ENCODE measurements around the gene SCGB3A1. TPM values are rescaled to one million over a fixed set of nuclear protein-coding genes. Genes with fewer than 3 reads are reported as not detected.

The SCGB3A1 gene
- total and polyA plus RNA-seq, 2 donors (not counting 1 experiment from before 2014, with no cell fraction given) = not detected

DNA sequence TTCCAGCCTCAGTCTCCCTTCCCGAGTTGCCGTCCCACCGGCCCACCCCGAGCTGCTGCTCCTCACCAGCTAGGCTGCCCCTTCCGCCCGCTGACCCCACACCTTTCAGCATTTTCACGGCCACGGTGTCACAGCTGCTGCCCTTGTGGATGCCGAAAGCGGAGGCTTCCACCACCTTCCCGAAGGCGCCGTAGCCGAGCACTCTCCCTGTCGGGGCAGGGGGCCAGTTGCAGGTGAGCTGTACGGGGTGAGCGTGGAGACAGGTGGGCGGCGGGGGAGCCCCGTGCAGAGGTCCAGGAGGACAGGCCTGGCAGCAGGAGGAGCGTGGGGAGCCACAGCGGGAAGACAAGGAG lies 28.2 kb upstream of the SCGB3A1 start:
- 97% methylated on average over 19 of the region's 22 CpGs for WGBS (ENCODE audit: insufficient coverage)
- Histone ChIP-seq H3K36me3 (replicated peaks in 1 of 2; ENCODE audit: control extremely low read depth in 1 of 2, control insufficient read depth in 1 of 2, extremely low read depth in 1 of 2, insufficient read depth in 2 of 2, low read length in 1 of 2) (no peaks in the 10 kb centered on the region), H3K4me3 (ENCODE audit: control extremely low read depth in 1 of 5, extremely low read depth in 1 of 5, insufficient read depth in 1 of 5, low read depth in 2 of 5, low read length in 4 of 5) (no peak overlapping the region), H3K4me2 (replicated peaks; ENCODE audit: low read depth, low read length, poor library complexity, severe bottlenecking) (no peak overlapping the region), H3K9ac (ENCODE audit: low read length) (no peak overlapping the region), H4K20me1 (ENCODE audit: control insufficient read depth, insufficient read depth, low read length, poor library complexity, severe bottlenecking) (no peaks in the 10 kb centered on the region), H3K27me3 (replicated peaks in 1 of 4; ENCODE audit: control extremely low read depth in 1 of 4, control insufficient read depth in 3 of 4, insufficient read depth in 4 of 4, low read length in 3 of 4) (peaks cover 0 to 3% (median 0%) of the 10 kb centered on the region in 4 experiments), H3K27ac (ENCODE audit: low read length in 2 of 2) (no peak overlapping the region), H3K79me2 (ENCODE audit: control insufficient read depth, insufficient read depth, low read length) (no peaks in the 10 kb centered on the region), H3K4me1 (ENCODE audit: control insufficient read depth in 2 of 2, insufficient read depth in 2 of 2, low read length in 2 of 2) (no peaks in the 10 kb centered on the region), H3K9me3 (ENCODE audit: control extremely low read depth in 1 of 3, control insufficient read depth in 2 of 3, insufficient read depth in 1 of 3, low read length in 2 of 3) (peaks cover 0 to 2% (median 0%) of the 10 kb centered on the region in 3 donors), H2AFZ (ENCODE audit: insufficient read depth, low read depth, low read length, poor library complexity, severe bottlenecking) (no peak overlapping the region)
- H3K27ac Mint-ChIP-seq = no peak overlapping the region
- H3K27me3 Mint-ChIP-seq = no peaks in the 10 kb centered on the region
- intact Hi-C loops (cut with micrococcal nuclease) = no loop called here
- ATAC-seq (ENCODE audit: low read depth) = no peak
- H3K9me3 Mint-ChIP-seq (ENCODE audit: insufficient read depth) = no peaks in the 10 kb centered on the region
- no peak for TF ChIP-seq EZH2 (IDR thresholded peaks at IDR 0.05; ENCODE audit: borderline replicate concordance, insufficient read depth, low read depth, low read length, poor library complexity, severe bottlenecking)
- TF ChIP-seq, protein P1, sequence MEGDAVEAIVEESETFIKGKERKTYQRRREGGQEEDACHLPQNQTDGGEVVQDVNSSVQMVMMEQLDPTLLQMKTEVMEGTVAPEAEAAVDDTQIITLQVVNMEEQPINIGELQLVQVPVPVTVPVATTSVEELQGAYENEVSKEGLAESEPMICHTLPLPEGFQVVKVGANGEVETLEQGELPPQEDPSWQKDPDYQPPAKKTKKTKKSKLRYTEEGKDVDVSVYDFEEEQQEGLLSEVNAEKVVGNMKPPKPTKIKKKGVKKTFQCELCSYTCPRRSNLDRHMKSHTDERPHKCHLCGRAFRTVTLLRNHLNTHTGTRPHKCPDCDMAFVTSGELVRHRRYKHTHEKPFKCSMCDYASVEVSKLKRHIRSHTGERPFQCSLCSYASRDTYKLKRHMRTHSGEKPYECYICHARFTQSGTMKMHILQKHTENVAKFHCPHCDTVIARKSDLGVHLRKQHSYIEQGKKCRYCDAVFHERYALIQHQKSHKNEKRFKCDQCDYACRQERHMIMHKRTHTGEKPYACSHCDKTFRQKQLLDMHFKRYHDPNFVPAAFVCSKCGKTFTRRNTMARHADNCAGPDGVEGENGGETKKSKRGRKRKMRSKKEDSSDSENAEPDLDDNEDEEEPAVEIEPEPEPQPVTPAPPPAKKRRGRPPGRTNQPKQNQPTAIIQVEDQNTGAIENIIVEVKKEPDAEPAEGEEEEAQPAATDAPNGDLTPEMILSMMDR (IDR thresholded peaks at IDR 0.05) = no peak
- H3K4me1 Mint-ChIP-seq = peaks cover 2% of the 10 kb centered on the region
- no peak overlapping the region for H3K4me3 Mint-ChIP-seq
- ChIA-PET POLR2A (no interaction called here), CTCF (no interaction called here)
- no peak for DNase-seq

GRCh38 chr5:180618829-180619562 lies 27.7 kb upstream of the SCGB3A1 start:
- H3K9me3 ChIP-seq (ENCODE audit: control extremely low read depth in 1 of 3, control insufficient read depth in 2 of 3, insufficient read depth in 1 of 3, low read length in 2 of 3) = peaks cover 0 to 2% (median 0%) of the 10 kb centered on the region in 3 donors
- peaks cover 0 to 3% (median 0%) of the 10 kb centered on the region in 4 experiments for H3K27me3 ChIP-seq (replicated peaks in 1 of 4; ENCODE audit: control extremely low read depth in 1 of 4, control insufficient read depth in 3 of 4, insufficient read depth in 4 of 4, low read length in 3 of 4)
- no peaks in the 10 kb centered on the region for H3K4me1 ChIP-seq (ENCODE audit: control insufficient read depth in 2 of 2, insufficient read depth in 2 of 2, low read length in 2 of 2)
- DNase-seq = no peak
- no peak overlapping the region for H2AFZ ChIP-seq (ENCODE audit: insufficient read depth, low read depth, low read length, poor library complexity, severe bottlenecking)
- Mint-ChIP-seq H3K4me1 (peaks cover 2% of the 10 kb centered on the region), H3K27ac (no peak overlapping the region), H3K9me3 (ENCODE audit: insufficient read depth) (no peaks in the 10 kb centered on the region), H3K4me3 (no peak overlapping the region), H3K27me3 (no peaks in the 10 kb centered on the region)
- H4K20me1 ChIP-seq (ENCODE audit: control insufficient read depth, insufficient read depth, low read length, poor library complexity, severe bottlenecking) = no peaks in the 10 kb centered on the region
- CTCF ChIA-PET = no interaction called here
- intact Hi-C loops (cut with micrococcal nuclease) = no loop called here
- H3K4me2 ChIP-seq (replicated peaks; ENCODE audit: low read depth, low read length, poor library complexity, severe bottlenecking) = peak overlapping the region; percentile 19
- no peaks in the 10 kb centered on the region for H3K79me2 ChIP-seq (ENCODE audit: control insufficient read depth, insufficient read depth, low read length)
- POLR2A ChIA-PET = no interaction called here
- 45% methylated on average over 87 of the region's 90 CpGs for whole genome bisulfite sequencing (ENCODE audit: insufficient coverage)
- ATAC-seq (ENCODE audit: low read depth) = no peak
- H3K36me3 ChIP-seq (replicated peaks in 1 of 2; ENCODE audit: control extremely low read depth in 1 of 2, control insufficient read depth in 1 of 2, extremely low read depth in 1 of 2, insufficient read depth in 2 of 2, low read length in 1 of 2) = no peaks in the 10 kb centered on the region
- H3K27ac ChIP-seq (ENCODE audit: low read length in 2 of 2) = no peak overlapping the region
- no peak overlapping the region for H3K9ac ChIP-seq (ENCODE audit: low read length)
- no peak overlapping the region for H3K4me3 ChIP-seq (ENCODE audit: control extremely low read depth in 1 of 5, extremely low read depth in 1 of 5, insufficient read depth in 1 of 5, low read depth in 2 of 5, low read length in 4 of 5)
- TF ChIP-seq EZH2 (IDR thresholded peaks at IDR 0.05; ENCODE audit: borderline replicate concordance, insufficient read depth, low read depth, low read length, poor library complexity, severe bottlenecking) = no peak
- TF ChIP-seq, protein P1 (IDR thresholded peaks at IDR 0.05) = no peak

All from B cell (primary cell).